H1 (cell line): ENCODE measurements around the gene KLRF1. TPM values are rescaled to one million over a fixed set of nuclear protein-coding genes. Genes with fewer than 3 reads are reported as not detected.

ENCODE experiments used
- CTCF ChIA-PET: fragments of 300-600 bp; sonication (Branson Sonifier 250); formaldehyde crosslinking; loops from one replicate; lab custom pipeline; 2021; ENCODE audit not compliant: partially characterized antibody; lab: Charles Lee
- POLR2A ChIA-PET: fragments of 300-600 bp; sonication (Branson Sonifier 250); formaldehyde crosslinking; loops from one replicate; lab custom pipeline; 2021; ENCODE audit warnings: inconsistent platforms; ENCODE audit not compliant: partially characterized antibody; lab: Charles Lee
- DNase-seq, 2 experiments: peaks; one replicate each; pipeline versions ENCODE4 v3.0.0 to v3.0.0-alpha.2; 2010 to 2022; ENCODE audit warnings: low spot score in 2 of 2, low read depth in 1 of 2, mixed read lengths in 1 of 2
- FAIRE-seq: peaks from 2 replicates; lab custom pipeline; 2011; peaks lifted over from hg19 to GRCh38; lab: Jason Lieb, UNC
- H2AFZ ChIP-seq: 2 replicates; pipeline ENCODE4 v1.8.1; 2012; ENCODE audit warnings: low read length, inconsistent platforms
- H2AK5ac ChIP-seq: 2 replicates; pipeline ENCODE4 v1.6.1; 2013; ENCODE audit warnings: low read depth, low read length
- H2BK120ac ChIP-seq: replicated peaks from 2 replicates; pipeline ENCODE3; 2013; ENCODE audit warnings: low read depth, low read length, inconsistent platforms
- H2BK12ac ChIP-seq: 2 replicates; pipeline ENCODE4 v1.6.1; 2013; ENCODE audit warnings: low read depth, low read length
- H2BK15ac ChIP-seq: 2 replicates; pipeline ENCODE4 v1.6.1; 2013; ENCODE audit warnings: low read length
- H2BK20ac ChIP-seq: 2 replicates; pipeline ENCODE4 v1.6.1; 2013; ENCODE audit warnings: low read length
- H2BK5ac ChIP-seq: 2 replicates; pipeline ENCODE4 v1.6.1; 2013; ENCODE audit warnings: low read depth, low read length
- H3K14ac ChIP-seq: 2 replicates; pipeline ENCODE4 v1.6.1; 2013; ENCODE audit warnings: inconsistent platforms; ENCODE audit not compliant: insufficient read length
- H3K18ac ChIP-seq: 2 replicates; pipeline ENCODE4 v1.6.1; 2013; ENCODE audit warnings: low read length; ENCODE audit errors: extremely low read depth
- H3K23ac ChIP-seq: 2 replicates; pipeline ENCODE4 v1.6.1; 2013; ENCODE audit warnings: inconsistent platforms; ENCODE audit not compliant: insufficient read length
- H3K23me2 ChIP-seq: 2 replicates; pipeline ENCODE4 v1.6.1; 2013; ENCODE audit warnings: low read depth, low read length
- H3K27ac ChIP-seq: 2 replicates; pipeline ENCODE4 v1.6.1; 2011; ENCODE audit warnings: low read depth, low read length, inconsistent platforms
- H3K27me3 ChIP-seq, 4 experiments: replicated peaks in 1 of 4; 1 replicate in 1 of 4; 2 replicates in 3 of 4; pipeline versions ENCODE4 v1.6.1 to v1.8.1; 2011 to 2013; ENCODE audit warnings: low read length in 3 of 4, mild to moderate bottlenecking in 3 of 4, inconsistent platforms in 2 of 4, mixed read lengths in 2 of 4, moderate library complexity in 1 of 4; ENCODE audit not compliant: control insufficient read depth in 3 of 4, insufficient read depth in 3 of 4; ENCODE audit errors: extremely low read depth in 1 of 4
- H3K36me3 ChIP-seq, 4 experiments: 2 replicates each; pipeline versions ENCODE4 v1.6.1 to v1.8.1; 2011 to 2013; ENCODE audit warnings: mild to moderate bottlenecking in 4 of 4, low read length in 3 of 4, moderate library complexity in 2 of 4, control low read depth in 1 of 4, inconsistent platforms in 1 of 4; ENCODE audit not compliant: insufficient read depth in 4 of 4, control insufficient read depth in 2 of 4
- H3K4ac ChIP-seq: replicated peaks from 2 replicates; pipeline ENCODE3; 2013; ENCODE audit warnings: low read length, low read depth, mixed read lengths, inconsistent platforms; ENCODE audit not compliant: insufficient read length
- H3K4me1 ChIP-seq, 4 experiments: replicated peaks in 1 of 4; 1 replicate in 1 of 4; 2 replicates in 3 of 4; pipeline versions ENCODE4 v1.6.1 to v1.8.1; 2011 to 2013; ENCODE audit warnings: low read length in 3 of 4, inconsistent platforms in 2 of 4, mixed read lengths in 1 of 4; ENCODE audit not compliant: insufficient read depth in 4 of 4, control insufficient read depth in 3 of 4
- H3K4me2 ChIP-seq, 2 experiments: 2 replicates each; pipeline versions ENCODE4 v1.6.1 to v1.8.1; 2011 to 2013; ENCODE audit warnings: low read depth in 2 of 2, low read length in 2 of 2, control low read depth in 1 of 2, inconsistent platforms in 1 of 2, mild to moderate bottlenecking in 1 of 2; ENCODE audit not compliant: insufficient read depth in 1 of 2
- H3K4me3 ChIP-seq, 4 experiments: fragments of 200-600, 300-600 bp in 1 of 4; sonication (generic), shearing (Covaris generic), sonication (Bioruptor Twin) in 1 of 4; 2 replicates each; pipeline versions ENCODE4 v1.5.1 to v1.8.1; 2011 to 2016; ENCODE audit warnings: low read length in 4 of 4, low read depth in 3 of 4, control low read depth in 2 of 4, inconsistent platforms in 2 of 4, mild to moderate bottlenecking in 2 of 4, mixed read lengths in 1 of 4, moderate library complexity in 1 of 4; ENCODE audit not compliant: insufficient read depth in 2 of 4; ENCODE audit errors: extremely low read depth in 1 of 4
- H3K56ac ChIP-seq: replicated peaks from 2 replicates; pipeline ENCODE3; 2013; ENCODE audit warnings: low read depth, mild to moderate bottlenecking, mixed read lengths, low read length, inconsistent platforms; ENCODE audit not compliant: insufficient read length
- H3K79me1 ChIP-seq: 2 replicates; pipeline ENCODE4 v1.6.1; 2013; ENCODE audit warnings: low read depth, low read length, control low read depth
- H3K79me2 ChIP-seq, 2 experiments: 2 replicates each; pipeline versions ENCODE4 v1.6.1 to v1.8.1; 2012 to 2013; ENCODE audit warnings: low read length in 2 of 2, mild to moderate bottlenecking in 2 of 2, inconsistent platforms in 1 of 2; ENCODE audit not compliant: insufficient read depth in 2 of 2, control insufficient read depth in 1 of 2
- H3K9ac ChIP-seq, 4 experiments: replicated peaks in 1 of 4; 1 replicate in 1 of 4; 2 replicates in 3 of 4; pipeline versions ENCODE4 v1.6.1 to v1.8.1; 2011 to 2013; ENCODE audit warnings: low read depth in 3 of 4, low read length in 3 of 4, control low read depth in 2 of 4, mild to moderate bottlenecking in 2 of 4, moderate library complexity in 2 of 4, inconsistent platforms in 1 of 4; ENCODE audit errors: extremely low read depth in 1 of 4
- H3K9me3 ChIP-seq, 2 experiments: 2 replicates each; pipeline versions ENCODE4 v1.6.1 to v1.8.1; 2012 to 2013; ENCODE audit warnings: mild to moderate bottlenecking in 2 of 2, moderate library complexity in 2 of 2, control low read depth in 1 of 2, inconsistent platforms in 1 of 2, low read depth in 1 of 2, low read length in 1 of 2, mixed read lengths in 1 of 2; ENCODE audit not compliant: insufficient read depth in 2 of 2
- H4K20me1 ChIP-seq, 2 experiments: replicated peaks in 1 of 2; 2 replicates each; pipeline versions ENCODE3 to v1.8.1; 2011 to 2013; ENCODE audit warnings: inconsistent platforms in 2 of 2, low read length in 2 of 2, mild to moderate bottlenecking in 1 of 2; ENCODE audit not compliant: insufficient read depth in 2 of 2, control insufficient read depth in 1 of 2
- H4K5ac ChIP-seq: 2 replicates; pipeline ENCODE4 v1.6.1; 2013; ENCODE audit warnings: low read length, low read depth, mixed read lengths, inconsistent platforms; ENCODE audit not compliant: insufficient read length
- H4K8ac ChIP-seq: 2 replicates; pipeline ENCODE4 v1.8.0; 2013; ENCODE audit warnings: mild to moderate bottlenecking, moderate library complexity, low read length, inconsistent platforms; ENCODE audit not compliant: insufficient read depth; ENCODE audit errors: extremely low read depth
- H4K91ac ChIP-seq: replicated peaks from 2 replicates; pipeline ENCODE3; 2013; ENCODE audit warnings: low read length, mixed read lengths, inconsistent platforms; ENCODE audit not compliant: insufficient read length
- CHD2 ChIP-seq: IDR thresholded peaks from 2 replicates; pipeline ENCODE4 v1.6.1; 2012; ENCODE audit warnings: low read length, improper control_type of control experiment
- CTBP2 ChIP-seq: IDR thresholded peaks from 2 replicates; pipeline ENCODE4 v1.7.0; 2011; ENCODE audit warnings: borderline replicate concordance, mild to moderate bottlenecking, moderate library complexity, mixed read lengths, low read length; ENCODE audit not compliant: insufficient read depth, insufficient read length
- GTF2F1 ChIP-seq: IDR thresholded peaks from 2 replicates; pipeline ENCODE4 v1.6.1; 2012; ENCODE audit warnings: low read depth, low read length, improper control_type of control experiment, borderline replicate concordance
- JUND ChIP-seq: IDR thresholded peaks from 2 replicates; pipeline ENCODE4 v1.6.1; 2011; ENCODE audit warnings: mild to moderate bottlenecking, improper control_type of control experiment, low read length
- POU5F1 ChIP-seq: IDR thresholded peaks from 2 replicates; pipeline ENCODE4 v1.6.1; 2011; ENCODE audit warnings: low read depth, mild to moderate bottlenecking, low read length, moderate library complexity
- RNF2 ChIP-seq: fragments of 200-900, 300-1000 bp; sonication (generic); IDR thresholded peaks from 2 replicates; pipeline ENCODE4 v1.7.1; 2016; ENCODE audit warnings: borderline replicate concordance, low read depth, mild to moderate bottlenecking, antibody characterized with exemption, low read length; ENCODE audit not compliant: poor library complexity, severe bottlenecking; ENCODE audit errors: missing control alignments
- SP1 ChIP-seq: IDR thresholded peaks from 2 replicates; pipeline ENCODE4 v1.6.1; 2011; ENCODE audit warnings: low read depth, low read length
- SRF ChIP-seq: IDR thresholded peaks from 2 replicates; pipeline ENCODE4 v1.6.1; 2011; ENCODE audit warnings: mild to moderate bottlenecking, low read depth, low read length, moderate library complexity
- YY1 ChIP-seq: IDR thresholded peaks from 2 replicates; pipeline ENCODE4 v1.6.1; 2011; ENCODE audit warnings: low read depth, mild to moderate bottlenecking, low read length
- ZNF274 ChIP-seq: IDR thresholded peaks from 2 replicates; pipeline ENCODE4 v1.7.0; 2012; ENCODE audit warnings: low read length, borderline replicate concordance; ENCODE audit errors: extremely low read depth
- WGBS, 2 experiments: shearing (Covaris generic) in 1 of 2; methylation state at CpG; one replicate each; pipeline versions ENCODE4 v1.1.6 to v1.1.7; 2013 to 2015; ENCODE audit warnings: low lambda C conversion rate in 2 of 2, mixed read lengths in 2 of 2, inconsistent platforms in 1 of 2, low coverage in 1 of 2, missing lambda C conversion rate in 1 of 2; ENCODE audit not compliant: insufficient replicate concordance in 2 of 2, insufficient coverage in 1 of 2, insufficient read length in 1 of 2; ENCODE audit errors: extremely low coverage in 1 of 2, missing lambda C conversion rate in 1 of 2; 5-methylcytosine and 5-hydroxymethylcytosine counted together
- polyA plus RNA-seq, 7 experiments: library from polyadenylated mRNA; depleted of rRNA in 3 of 7; stranded (reverse) in 5 of 7; unstranded in 2 of 7; fragments of >200 nt in 5 of 7; fragments of 200-250 nt in 2 of 7; gene quantifications; 1 replicate in 5 of 7; 2 replicates in 1 of 7; 4 replicates in 1 of 7; pipeline versions ENCODE4 v1.2.1 to v1.2.3, GENCODE V29; 2011 to 2013; ENCODE audit warnings: missing spikeins in 2 of 7, mixed read lengths in 2 of 7
- total RNA-seq: library from RNA; stranded (reverse); fragmentation: NEBNext Ultra II Directional; extraction: Animal tissue kit (Norgen Biotek cat#: 25700); gene quantifications from 2 replicates; pipeline ENCODE4 v1.2.1, GENCODE V29; 2021

KLRF1 gene
- total and polyA plus RNA-seq, 2 of the 8 experiments (the other 6 are each of a cell fraction or from before 2014, with no cell fraction given) = not detected

- H3K9ac ChIP-seq = no peak overlapping the region
- H3K27me3 ChIP-seq = no peaks in the 10 kb centered on the region
- H2BK5ac ChIP-seq = no peak overlapping the region
- peak overlapping the region in 1 of 2 experiments; percentile 5; a peak in 2 of 4 replicates for H3K4me2 ChIP-seq
- no peak overlapping the region; the same call in 1 of the 2 replicates for H4K8ac ChIP-seq
- H3K18ac ChIP-seq = no peak overlapping the region; the same call in 1 of the 2 replicates
- DNase-seq = no peak
- H2BK15ac ChIP-seq = no peak overlapping the region
- H2AFZ ChIP-seq = no peak overlapping the region
- FAIRE-seq = no peak
- no peak overlapping the region for H2BK12ac ChIP-seq
- H3K27ac ChIP-seq = no peak overlapping the region
- no peaks in the 10 kb centered on the region for H3K79me1 ChIP-seq
- no peak overlapping the region for H4K5ac ChIP-seq
- H3K4me1 ChIP-seq = peaks cover 0 to 13% (median 2%) of the 10 kb centered on the region in 4 experiments; a peak in 3 of 7 replicates
- no peak overlapping the region for H3K56ac ChIP-seq
- H4K20me1 ChIP-seq = no peaks in the 10 kb centered on the region
- no peak for TF ChIP-seq SRF
- no peak for TF ChIP-seq ZNF274
- TF ChIP-seq RNF2 = no peak
- TF ChIP-seq GTF2F1 = no peak
- 0 out of 2 replicates have a peak, but pooled peaks have one; percentile 8 for TF ChIP-seq YY1
- TF ChIP-seq CTBP2 = no peak
- no peak for TF ChIP-seq SP1
- TF ChIP-seq POU5F1 = 0 out of 2 replicates have a peak, but pooled peaks have one; percentile 10
- TF ChIP-seq JUND = no peak
- no peak for TF ChIP-seq CHD2
- POLR2A ChIA-PET = no interaction called here
- H2BK20ac ChIP-seq = no peak overlapping the region
- no peak overlapping the region for H4K91ac ChIP-seq
- CTCF ChIA-PET = interaction anchor here (0.7 to 2.8 kb wide), 10 partner anchors 7 to 371 kb away, joined by 3 to 12 read pairs (median 4); no protein-coding TSS in a partner anchor
- no peak overlapping the region for H3K4me3 ChIP-seq
- no peak overlapping the region for H3K14ac ChIP-seq
- H3K36me3 ChIP-seq = no peaks in the 10 kb centered on the region
- no peaks in the 10 kb centered on the region for H3K9me3 ChIP-seq
- no peak overlapping the region for H3K23ac ChIP-seq
- 54% methylated on average over 7 of the region's 7 CpGs; no CpG with 5 or more reads in 1 of the 2 experiments for WGBS, 2 experiments
- no peak overlapping the region for H3K4ac ChIP-seq
- no peaks in the 10 kb centered on the region for H3K79me2 ChIP-seq
- H2AK5ac ChIP-seq = no peak overlapping the region
- peak overlapping the region; percentile 64 for H2BK120ac ChIP-seq
- no peaks in the 10 kb centered on the region for H3K23me2 ChIP-seq
Observed at GRCh38 chr12:9782547-9783382, 44.5 kb upstream of the KLRF1 start.
